HepG2 (cell line): ENCODE data around the gene HTATIP2. TPM values are rescaled to one million over a fixed set of nuclear protein-coding genes. Genes with fewer than 3 reads are reported as not detected.

Experiments
- ADNP ChIP-seq: sonication (generic); formaldehyde crosslinking; IDR thresholded peaks from 2 replicates; pipeline ENCODE4 v1.4.0; 2020; ENCODE audit warnings: missing genetic modification reagents
- BORCS8-MEF2B ChIP-seq: sonication (generic); formaldehyde crosslinking; IDR thresholded peaks from 2 replicates; pipeline ENCODE4 v1.8.0; 2022; ENCODE audit warnings: mild to moderate bottlenecking, missing genetic modification reagents
- MAZ ChIP-seq, 2 experiments: sonication (generic) in 1 of 2; formaldehyde crosslinking in 1 of 2; IDR thresholded peaks; 2 replicates each; pipeline versions ENCODE4 v1.5.0 to v1.6.1; 2012 to 2020; ENCODE audit warnings: low read depth in 2 of 2, mild to moderate bottlenecking in 2 of 2, borderline replicate concordance in 1 of 2, improper control_type of control experiment in 1 of 2, low read length in 1 of 2, missing genetic modification reagents in 1 of 2, moderate library complexity in 1 of 2
- NONO ChIP-seq, 2 experiments: fragments of 450-650 bp in 1 of 2; sonication (generic) in 1 of 2; formaldehyde crosslinking in 1 of 2; IDR thresholded peaks in 1 of 2; conservative IDR thresholded peaks in 1 of 2; 2 replicates each; pipeline versions ENCODE4 v1.6.1 to v1.8.0; 2017 to 2022; ENCODE audit warnings: mild to moderate bottlenecking in 1 of 2, missing genetic modification reagents in 1 of 2, moderate library complexity in 1 of 2
- NR1H2 ChIP-seq: sonication (generic); formaldehyde crosslinking; IDR thresholded peaks from 2 replicates; pipeline ENCODE4 v1.8.1; 2022; ENCODE audit warnings: low read depth, missing genetic modification reagents, borderline replicate concordance
- NR2F1 ChIP-seq, 2 experiments: fragments of 450-650 bp in 1 of 2; formaldehyde crosslinking in 1 of 2; IDR thresholded peaks; 2 replicates each; pipeline versions ENCODE4 v1.5.0 to v1.6.1; 2016 to 2020; ENCODE audit warnings: mild to moderate bottlenecking in 1 of 2, missing compliant biosample characterization in 1 of 2, missing genetic modification reagents in 1 of 2, moderate library complexity in 1 of 2
- SP4 ChIP-seq: sonication (generic); formaldehyde crosslinking; IDR thresholded peaks from 2 replicates; pipeline ENCODE4 v1.8.1; 2023; ENCODE audit warnings: mild to moderate bottlenecking, missing genetic modification reagents
- TBP ChIP-seq: sonication (generic); formaldehyde crosslinking; IDR thresholded peaks from 2 replicates; pipeline ENCODE4 v1.5.0; 2020; ENCODE audit warnings: missing genetic modification reagents
- YEATS4 ChIP-seq: sonication (generic); formaldehyde crosslinking; IDR thresholded peaks from 2 replicates; pipeline ENCODE4 v1.4.0; 2020; ENCODE audit warnings: missing genetic modification reagents, borderline replicate concordance
- ZBTB1 ChIP-seq: sonication (generic); formaldehyde crosslinking; IDR thresholded peaks from 2 replicates; pipeline ENCODE4 v1.4.0; 2020; ENCODE audit warnings: missing genetic modification reagents, borderline replicate concordance
- ZBTB39 ChIP-seq: sonication (generic); formaldehyde crosslinking; IDR thresholded peaks from 2 replicates; pipeline ENCODE4 v1.5.0; 2020; ENCODE audit warnings: missing genetic modification reagents
- ZKSCAN8 ChIP-seq: IDR thresholded peaks from 2 replicates; pipeline ENCODE4 v1.6.1; 2016; ENCODE audit warnings: borderline replicate concordance, missing genetic modification reagents, missing compliant biosample characterization
- ZNF607 ChIP-seq: sonication (generic); formaldehyde crosslinking; IDR thresholded peaks from 2 replicates; pipeline ENCODE4 v1.5.1; 2020; ENCODE audit warnings: missing genetic modification reagents, mild to moderate bottlenecking, borderline replicate concordance
- polyA plus RNA-seq, 8 experiments: library from polyadenylated mRNA; depleted of rRNA in 3 of 8; stranded (reverse) in 7 of 8; unstranded in 1 of 8; fragments of >200 nt; fragmentation: Illumina TruSeq in 4 of 8; extraction: Trizol in 4 of 8; gene quantifications; 2 replicates each; pipeline versions ENCODE4 v1.2.1 to v1.2.3, GENCODE V29; 2011 to 2016; ENCODE audit warnings: low read depth in 4 of 8, missing spikeins in 1 of 8, mixed read lengths in 1 of 8; ENCODE audit not compliant: insufficient read depth in 1 of 8
- total RNA-seq, 5 experiments: library from RNA; depleted of rRNA; stranded (reverse); fragments of >200 nt; fragmentation: Illumina TruSeq; extraction: Trizol; gene quantifications; 2 replicates each; pipeline ENCODE4 v1.2.3, GENCODE V29; 2016; ENCODE audit warnings: low read depth in 1 of 5
- TF ChIP-seq, protein P1 (sequence below): sonication (generic); formaldehyde crosslinking; IDR thresholded peaks from 2 replicates; pipeline ENCODE4 v1.9.0; 2021; ENCODE audit warnings: missing genetic modification reagents, borderline replicate concordance
- TF ChIP-seq, protein P2 (sequence below), 2 experiments: IDR thresholded peaks; 2 replicates each; pipeline ENCODE4 v1.6.1; 2011 to 2012; ENCODE audit warnings: low read length in 2 of 2, borderline replicate concordance in 1 of 2, low read depth in 1 of 2, mild to moderate bottlenecking in 1 of 2, moderate library complexity in 1 of 2
- TF ChIP-seq, protein P3 (sequence below): sonication (generic); formaldehyde crosslinking; IDR thresholded peaks from 2 replicates; pipeline ENCODE4 v1.9.0; 2022; ENCODE audit warnings: missing genetic modification reagents, mild to moderate bottlenecking, borderline replicate concordance

HTATIP2 gene
- total and polyA plus RNA-seq, 2 of the 13 experiments (the other 11 are each of a cell fraction or from before 2014, with no cell fraction given), result not detected

GRCh38 chr11:20387261-20388095, 24.0 kb downstream of the HTATIP2 start, which contains the start of gene PRMT3 (continued):
- TF ChIP-seq NONO (IDR thresholded peaks at IDR 0.05) (no peak), NONO (CRISPR knock-in tag; conservative IDR thresholded peaks at IDR 0.05) (peak; percentile 67; the same call in 1 of the 2 replicates), ZKSCAN8 (CRISPR knock-in tag) (no peak), NR2F1 (CRISPR knock-in tag; IDR thresholded peaks at IDR 0.05) (no peak), SP4 (CRISPR knock-in tag) (peak; percentile 81), BORCS8-MEF2B (CRISPR knock-in tag) (no peak; the same call in 1 of the 2 replicates), ZBTB39 (peak; percentile 81; the same call in 1 of the 2 replicates), MAZ (IDR thresholded peaks at IDR 0.05; ENCODE audit: borderline replicate concordance, low read depth, low read length) (peak; percentile 90), MAZ (CRISPR knock-in tag; IDR thresholded peaks at IDR 0.05; ENCODE audit: low read depth) (0 out of 2 replicates have a peak, but pooled peaks have one; percentile 78), NR1H2 (CRISPR knock-in tag) (no peak), ADNP (CRISPR knock-in tag) (no peak), TBP (CRISPR knock-in tag) (0 out of 2 replicates have a peak, but pooled peaks have one; percentile 81), ZNF607 (peak; percentile 84), ZBTB1 (CRISPR knock-in tag) (no peak), YEATS4 (peak; percentile 97)
- TF ChIP-seq, protein P1, sequence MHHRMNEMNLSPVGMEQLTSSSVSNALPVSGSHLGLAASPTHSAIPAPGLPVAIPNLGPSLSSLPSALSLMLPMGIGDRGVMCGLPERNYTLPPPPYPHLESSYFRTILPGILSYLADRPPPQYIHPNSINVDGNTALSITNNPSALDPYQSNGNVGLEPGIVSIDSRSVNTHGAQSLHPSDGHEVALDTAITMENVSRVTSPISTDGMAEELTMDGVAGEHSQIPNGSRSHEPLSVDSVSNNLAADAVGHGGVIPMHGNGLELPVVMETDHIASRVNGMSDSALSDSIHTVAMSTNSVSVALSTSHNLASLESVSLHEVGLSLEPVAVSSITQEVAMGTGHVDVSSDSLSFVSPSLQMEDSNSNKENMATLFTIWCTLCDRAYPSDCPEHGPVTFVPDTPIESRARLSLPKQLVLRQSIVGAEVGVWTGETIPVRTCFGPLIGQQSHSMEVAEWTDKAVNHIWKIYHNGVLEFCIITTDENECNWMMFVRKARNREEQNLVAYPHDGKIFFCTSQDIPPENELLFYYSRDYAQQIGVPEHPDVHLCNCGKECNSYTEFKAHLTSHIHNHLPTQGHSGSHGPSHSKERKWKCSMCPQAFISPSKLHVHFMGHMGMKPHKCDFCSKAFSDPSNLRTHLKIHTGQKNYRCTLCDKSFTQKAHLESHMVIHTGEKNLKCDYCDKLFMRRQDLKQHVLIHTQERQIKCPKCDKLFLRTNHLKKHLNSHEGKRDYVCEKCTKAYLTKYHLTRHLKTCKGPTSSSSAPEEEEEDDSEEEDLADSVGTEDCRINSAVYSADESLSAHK (CRISPR knock-in tag), result no peak
- TF ChIP-seq, protein P2, sequence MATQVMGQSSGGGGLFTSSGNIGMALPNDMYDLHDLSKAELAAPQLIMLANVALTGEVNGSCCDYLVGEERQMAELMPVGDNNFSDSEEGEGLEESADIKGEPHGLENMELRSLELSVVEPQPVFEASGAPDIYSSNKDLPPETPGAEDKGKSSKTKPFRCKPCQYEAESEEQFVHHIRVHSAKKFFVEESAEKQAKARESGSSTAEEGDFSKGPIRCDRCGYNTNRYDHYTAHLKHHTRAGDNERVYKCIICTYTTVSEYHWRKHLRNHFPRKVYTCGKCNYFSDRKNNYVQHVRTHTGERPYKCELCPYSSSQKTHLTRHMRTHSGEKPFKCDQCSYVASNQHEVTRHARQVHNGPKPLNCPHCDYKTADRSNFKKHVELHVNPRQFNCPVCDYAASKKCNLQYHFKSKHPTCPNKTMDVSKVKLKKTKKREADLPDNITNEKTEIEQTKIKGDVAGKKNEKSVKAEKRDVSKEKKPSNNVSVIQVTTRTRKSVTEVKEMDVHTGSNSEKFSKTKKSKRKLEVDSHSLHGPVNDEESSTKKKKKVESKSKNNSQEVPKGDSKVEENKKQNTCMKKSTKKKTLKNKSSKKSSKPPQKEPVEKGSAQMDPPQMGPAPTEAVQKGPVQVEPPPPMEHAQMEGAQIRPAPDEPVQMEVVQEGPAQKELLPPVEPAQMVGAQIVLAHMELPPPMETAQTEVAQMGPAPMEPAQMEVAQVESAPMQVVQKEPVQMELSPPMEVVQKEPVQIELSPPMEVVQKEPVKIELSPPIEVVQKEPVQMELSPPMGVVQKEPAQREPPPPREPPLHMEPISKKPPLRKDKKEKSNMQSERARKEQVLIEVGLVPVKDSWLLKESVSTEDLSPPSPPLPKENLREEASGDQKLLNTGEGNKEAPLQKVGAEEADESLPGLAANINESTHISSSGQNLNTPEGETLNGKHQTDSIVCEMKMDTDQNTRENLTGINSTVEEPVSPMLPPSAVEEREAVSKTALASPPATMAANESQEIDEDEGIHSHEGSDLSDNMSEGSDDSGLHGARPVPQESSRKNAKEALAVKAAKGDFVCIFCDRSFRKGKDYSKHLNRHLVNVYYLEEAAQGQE (IDR thresholded peaks at IDR 0.05; ENCODE audit: borderline replicate concordance in 1 of 2, low read depth in 1 of 2, low read length in 2 of 2), result no peak
- TF ChIP-seq, protein P3, sequence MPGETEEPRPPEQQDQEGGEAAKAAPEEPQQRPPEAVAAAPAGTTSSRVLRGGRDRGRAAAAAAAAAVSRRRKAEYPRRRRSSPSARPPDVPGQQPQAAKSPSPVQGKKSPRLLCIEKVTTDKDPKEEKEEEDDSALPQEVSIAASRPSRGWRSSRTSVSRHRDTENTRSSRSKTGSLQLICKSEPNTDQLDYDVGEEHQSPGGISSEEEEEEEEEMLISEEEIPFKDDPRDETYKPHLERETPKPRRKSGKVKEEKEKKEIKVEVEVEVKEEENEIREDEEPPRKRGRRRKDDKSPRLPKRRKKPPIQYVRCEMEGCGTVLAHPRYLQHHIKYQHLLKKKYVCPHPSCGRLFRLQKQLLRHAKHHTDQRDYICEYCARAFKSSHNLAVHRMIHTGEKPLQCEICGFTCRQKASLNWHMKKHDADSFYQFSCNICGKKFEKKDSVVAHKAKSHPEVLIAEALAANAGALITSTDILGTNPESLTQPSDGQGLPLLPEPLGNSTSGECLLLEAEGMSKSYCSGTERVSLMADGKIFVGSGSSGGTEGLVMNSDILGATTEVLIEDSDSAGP (CRISPR knock-in tag), result peak; percentile 92; the same call in 1 of the 2 replicates
